GM23248 (cell line): ENCODE data around the gene JAK3.

Experiments used
- EZH2 ChIP-seq: fragments of 200-600 bp; sonication (generic); IDR thresholded peaks from 2 replicates; pipeline ENCODE4 v1.6.1; 2018; ENCODE audit warnings: antibody characterized with exemption, mild to moderate bottlenecking; ENCODE audit not compliant: insufficient read depth, poor library complexity, severe bottlenecking
- EZH2phosphoT487 ChIP-seq: fragments of 200-600 bp; sonication (generic); IDR thresholded peaks from 2 replicates; pipeline ENCODE4 v1.6.1; 2018; ENCODE audit warnings: antibody characterized with exemption, moderate library complexity, mild to moderate bottlenecking, low read depth; ENCODE audit not compliant: insufficient read depth

DNA sequence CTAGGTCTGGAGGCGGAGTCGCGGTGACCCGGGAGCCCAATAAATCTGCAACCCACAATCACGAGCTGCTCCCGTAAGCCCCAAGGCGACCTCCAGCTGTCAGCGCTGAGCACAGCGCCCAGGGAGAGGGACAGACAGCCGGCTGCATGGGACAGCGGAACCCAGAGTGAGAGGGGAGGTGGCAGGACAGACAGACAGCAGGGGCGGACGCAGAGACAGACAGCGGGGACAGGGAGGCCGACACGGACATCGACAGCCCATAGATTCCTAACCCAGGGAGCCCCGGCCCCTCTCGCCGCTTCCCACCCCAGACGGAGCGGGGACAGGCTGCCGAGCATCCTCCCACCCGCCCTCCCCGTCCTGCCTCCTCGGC is 24.1 kb upstream of the JAK3 start, which contains the start of gene SLC5A5:
- TF ChIP-seq EZH2phosphoT487 (no peak), EZH2 (no peak)
